ENCODE measurements around the gene GNB5. TPM values are rescaled to one million over a fixed set of nuclear protein-coding genes. Genes with fewer than 3 reads are reported as not detected.

The GNB5 gene
- total and polyA plus RNA-seq, 2 experiments from 2014 or later, result 21.3 to 21.6 TPM

DNA sequence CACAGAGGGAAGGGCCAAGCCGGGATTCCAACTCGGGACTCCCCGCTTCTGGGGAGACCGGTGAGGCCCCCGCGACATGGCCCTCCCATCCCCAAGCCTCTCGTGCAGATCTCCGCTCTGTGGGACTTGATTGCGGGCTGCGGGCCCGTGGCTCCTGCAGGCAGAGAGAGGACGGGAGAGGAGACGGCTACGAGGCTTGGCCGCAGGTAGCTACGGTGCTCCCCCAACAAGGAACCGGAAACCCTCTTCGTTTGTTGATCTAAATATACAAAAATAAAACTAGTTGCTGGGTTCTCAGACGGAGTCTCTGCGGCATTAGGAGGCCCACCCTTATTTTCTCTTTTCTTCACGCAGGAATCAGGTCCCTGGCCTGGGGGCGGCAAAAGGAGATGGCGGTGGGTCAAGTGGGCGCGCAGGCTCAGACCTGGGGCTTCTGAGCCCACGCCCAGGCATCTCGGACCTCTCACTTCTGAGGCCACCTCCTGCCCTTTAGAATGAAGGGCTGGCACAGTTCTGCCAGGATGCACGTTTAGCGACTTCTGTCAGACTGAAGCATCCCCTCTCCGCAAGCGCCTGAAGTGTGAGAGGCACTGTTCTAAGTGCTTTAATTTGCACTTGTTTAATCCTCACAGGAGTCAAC is 10.9 kb downstream of the GNB5 start:
- H3K9me3 ChIP-seq (ENCODE audit: low read depth), result no peaks in the 10 kb centered on the region
- peak overlapping the region; percentile 53 for H3K4me3 ChIP-seq
- no peaks in the 10 kb centered on the region for H3K27me3 ChIP-seq
- 5% methylated on average over 28 of the region's 31 CpGs for WGBS (ENCODE audit: low lambda C conversion rate, missing lambda C conversion rate)
- H3K79me2 ChIP-seq, result peaks cover 9% of the 10 kb centered on the region
- H2AFZ ChIP-seq, result peak overlapping the region; percentile 66
- no peaks in the 10 kb centered on the region for H3K36me3 ChIP-seq (replicated peaks; ENCODE audit: insufficient read depth, low read depth)
- TF ChIP-seq EZH2 (IDR thresholded peaks at IDR 0.05; ENCODE audit: borderline replicate concordance), result no peak
- TF ChIP-seq CTCF (IDR thresholded peaks at IDR 0.05; ENCODE audit: poor library complexity), result no peak
- TF ChIP-seq EZH2phosphoT487 (IDR thresholded peaks at IDR 0.05; ENCODE audit: low read depth, severe bottlenecking, unreplicated experiment), result no peak
- no peak for DNase-seq (ENCODE audit: low spot score)
- no peaks in the 10 kb centered on the region for H4K20me1 ChIP-seq (ENCODE audit: insufficient read depth, poor library complexity, severe bottlenecking)
- peak overlapping the region; percentile 94 for H3K27ac ChIP-seq
- H3K4me1 ChIP-seq (ENCODE audit: insufficient read depth), result peaks cover 9% of the 10 kb centered on the region
- no peaks in the 10 kb centered on the region for H3K9me2 ChIP-seq (replicated peaks; ENCODE audit: insufficient read depth)
- peak overlapping the region; percentile 99 for H3K4me2 ChIP-seq

DNA sequence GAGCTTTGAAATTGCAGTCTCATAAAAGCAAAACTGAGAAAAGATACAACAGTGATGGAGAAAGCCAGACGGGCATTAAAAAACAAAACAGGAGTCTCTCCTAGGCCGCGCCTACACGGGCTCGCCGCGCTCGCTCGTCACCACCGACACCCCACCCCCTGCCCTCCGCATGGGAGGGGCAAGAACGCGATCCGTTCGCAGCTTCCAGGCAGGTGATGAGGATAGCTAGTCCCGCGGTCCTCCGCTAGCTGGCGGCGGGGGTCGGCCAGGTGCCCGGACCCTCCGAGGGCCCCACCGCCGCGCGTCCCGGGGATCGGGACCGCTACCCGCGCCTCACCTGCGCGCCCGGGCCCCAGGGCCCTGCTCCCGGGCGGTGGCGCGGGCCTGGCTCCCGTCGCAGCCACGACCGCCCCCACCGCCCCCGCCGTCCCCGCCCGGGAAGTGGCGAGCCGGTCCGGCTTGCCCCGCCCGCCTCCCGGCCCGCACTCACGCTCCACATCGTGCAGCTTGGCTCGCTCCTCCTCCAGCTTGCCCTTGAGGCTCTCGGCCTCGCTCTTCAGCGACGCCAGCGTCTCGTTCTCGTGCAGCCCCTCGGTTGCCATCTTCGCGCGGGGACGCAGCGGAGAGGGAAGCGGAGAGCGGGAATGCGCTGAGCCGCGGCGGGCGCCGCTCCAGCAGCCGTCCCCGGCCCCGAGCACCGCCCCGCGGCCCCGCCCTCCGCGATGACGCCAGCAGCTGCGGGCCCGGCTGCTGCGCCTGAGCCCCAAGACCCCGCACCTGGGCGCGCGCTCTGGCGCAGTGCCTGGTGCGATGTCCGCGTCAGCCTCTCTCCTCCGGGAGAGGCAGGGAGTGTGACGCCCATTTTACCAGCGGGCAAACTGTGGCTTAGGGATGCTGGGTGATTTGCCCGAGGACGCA is 11.7 kb downstream of the GNB5 start:
- peaks cover 8% of the 10 kb centered on the region for H3K4me1 ChIP-seq (ENCODE audit: insufficient read depth)
- peak overlapping the region; percentile 99 for H3K4me2 ChIP-seq
- peak; percentile 90 for DNase-seq (ENCODE audit: low spot score)
- H3K36me3 ChIP-seq (replicated peaks; ENCODE audit: insufficient read depth, low read depth), result no peaks in the 10 kb centered on the region
- peak overlapping the region; percentile 94 for H3K27ac ChIP-seq
- H3K9me3 ChIP-seq (ENCODE audit: low read depth), result no peaks in the 10 kb centered on the region
- no peaks in the 10 kb centered on the region for H3K9me2 ChIP-seq (replicated peaks; ENCODE audit: insufficient read depth)
- H2AFZ ChIP-seq, result peak overlapping the region; percentile 66
- H3K4me3 ChIP-seq, result peak overlapping the region; percentile 53
- WGBS (ENCODE audit: low lambda C conversion rate, missing lambda C conversion rate), result under 1% methylated on average over 70 of the region's 105 CpGs
- TF ChIP-seq EZH2phosphoT487 (IDR thresholded peaks at IDR 0.05; ENCODE audit: low read depth, severe bottlenecking, unreplicated experiment) (no peak), EZH2 (IDR thresholded peaks at IDR 0.05; ENCODE audit: borderline replicate concordance) (no peak), CTCF (IDR thresholded peaks at IDR 0.05; ENCODE audit: poor library complexity) (no peak)
- H3K79me2 ChIP-seq, result peaks cover 9% of the 10 kb centered on the region
- no peaks in the 10 kb centered on the region for H3K27me3 ChIP-seq
- no peaks in the 10 kb centered on the region for H4K20me1 ChIP-seq (ENCODE audit: insufficient read depth, poor library complexity, severe bottlenecking)

- TF ChIP-seq CTCF (IDR thresholded peaks at IDR 0.05; ENCODE audit: poor library complexity), result no peak
- TF ChIP-seq EZH2phosphoT487 (IDR thresholded peaks at IDR 0.05; ENCODE audit: low read depth, severe bottlenecking, unreplicated experiment), result no peak
- no peak for TF ChIP-seq EZH2 (IDR thresholded peaks at IDR 0.05; ENCODE audit: borderline replicate concordance)
- Histone ChIP-seq H3K9me2 (replicated peaks; ENCODE audit: insufficient read depth) (no peaks in the 10 kb centered on the region), H2AFZ (peak overlapping the region; percentile 66), H3K36me3 (replicated peaks; ENCODE audit: insufficient read depth, low read depth) (no peaks in the 10 kb centered on the region), H3K4me2 (peak overlapping the region; percentile 99), H3K27me3 (no peaks in the 10 kb centered on the region), H3K4me3 (peak overlapping the region; percentile 53), H3K27ac (peak overlapping the region; percentile 94), H4K20me1 (ENCODE audit: insufficient read depth, poor library complexity, severe bottlenecking) (no peaks in the 10 kb centered on the region), H3K9me3 (ENCODE audit: low read depth) (no peaks in the 10 kb centered on the region), H3K79me2 (peaks cover 9% of the 10 kb centered on the region), H3K4me1 (ENCODE audit: insufficient read depth) (peaks cover 8% of the 10 kb centered on the region)
- DNase-seq (ENCODE audit: low spot score), result no peak
- 19% methylated on average over 10 of the region's 10 CpGs for WGBS (ENCODE audit: low lambda C conversion rate, missing lambda C conversion rate)
These were observed 12.4 kb downstream of the GNB5 start for GRCh38 chr15:52178765-52179164.

All from hepatocyte (in vitro differentiated cells).